ENCODE measurements around the gene ZNF91. TPM values are rescaled to one million over a fixed set of nuclear protein-coding genes. Genes with fewer than 3 reads are reported as not detected.
"Not testable (repeated sequence)": the region's sequence is repeated elsewhere in the genome, so short reads cannot be mapped to it uniquely, and the experiment has no call there.

ZNF91 gene
- total RNA-seq, 2 donors from 2014 or later = 55.5 to 63.0 TPM

DNA sequence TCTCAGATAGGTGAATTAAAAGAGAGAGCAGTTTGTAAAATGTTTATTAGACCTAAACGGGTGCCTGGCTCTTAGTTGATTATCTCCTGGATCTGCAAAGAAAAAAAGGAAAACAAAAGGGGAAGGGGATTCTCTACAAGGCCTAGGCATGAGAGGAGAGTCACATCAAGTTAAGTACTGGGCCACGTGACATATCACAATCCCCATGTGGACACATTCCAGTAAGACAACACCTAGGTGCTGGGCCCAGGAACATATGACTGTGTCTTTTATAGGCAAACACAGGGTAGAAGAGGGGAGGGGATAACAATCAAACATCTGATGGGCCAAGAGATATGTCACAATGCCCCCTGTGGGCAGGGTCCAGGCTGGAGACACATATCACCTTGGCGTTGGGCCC lies 4.2 kb upstream of the ZNF91 start:
- Histone ChIP-seq H3K9me3 (no peaks in the 10 kb centered on the region), H3K27ac (no peak overlapping the region), H3K4me1 (ENCODE audit: control insufficient read depth in 1 of 2, low read depth in 2 of 2) (peaks cover 4 to 5% of the 10 kb centered on the region in 2 donors), H3K4me3 (no peak overlapping the region), H3K36me3 (no peaks in the 10 kb centered on the region), H3K27me3 (replicated peaks; ENCODE audit: insufficient read depth) (no peaks in the 10 kb centered on the region)
- no peak for ATAC-seq (ENCODE audit: insufficient number of reproducible peaks, low FRiP score, low read depth)
- TF ChIP-seq, protein P1, sequence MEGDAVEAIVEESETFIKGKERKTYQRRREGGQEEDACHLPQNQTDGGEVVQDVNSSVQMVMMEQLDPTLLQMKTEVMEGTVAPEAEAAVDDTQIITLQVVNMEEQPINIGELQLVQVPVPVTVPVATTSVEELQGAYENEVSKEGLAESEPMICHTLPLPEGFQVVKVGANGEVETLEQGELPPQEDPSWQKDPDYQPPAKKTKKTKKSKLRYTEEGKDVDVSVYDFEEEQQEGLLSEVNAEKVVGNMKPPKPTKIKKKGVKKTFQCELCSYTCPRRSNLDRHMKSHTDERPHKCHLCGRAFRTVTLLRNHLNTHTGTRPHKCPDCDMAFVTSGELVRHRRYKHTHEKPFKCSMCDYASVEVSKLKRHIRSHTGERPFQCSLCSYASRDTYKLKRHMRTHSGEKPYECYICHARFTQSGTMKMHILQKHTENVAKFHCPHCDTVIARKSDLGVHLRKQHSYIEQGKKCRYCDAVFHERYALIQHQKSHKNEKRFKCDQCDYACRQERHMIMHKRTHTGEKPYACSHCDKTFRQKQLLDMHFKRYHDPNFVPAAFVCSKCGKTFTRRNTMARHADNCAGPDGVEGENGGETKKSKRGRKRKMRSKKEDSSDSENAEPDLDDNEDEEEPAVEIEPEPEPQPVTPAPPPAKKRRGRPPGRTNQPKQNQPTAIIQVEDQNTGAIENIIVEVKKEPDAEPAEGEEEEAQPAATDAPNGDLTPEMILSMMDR (IDR thresholded peaks at IDR 0.05) = no peak
- no peak for DNase-seq (ENCODE audit: low spot score)

DNA sequence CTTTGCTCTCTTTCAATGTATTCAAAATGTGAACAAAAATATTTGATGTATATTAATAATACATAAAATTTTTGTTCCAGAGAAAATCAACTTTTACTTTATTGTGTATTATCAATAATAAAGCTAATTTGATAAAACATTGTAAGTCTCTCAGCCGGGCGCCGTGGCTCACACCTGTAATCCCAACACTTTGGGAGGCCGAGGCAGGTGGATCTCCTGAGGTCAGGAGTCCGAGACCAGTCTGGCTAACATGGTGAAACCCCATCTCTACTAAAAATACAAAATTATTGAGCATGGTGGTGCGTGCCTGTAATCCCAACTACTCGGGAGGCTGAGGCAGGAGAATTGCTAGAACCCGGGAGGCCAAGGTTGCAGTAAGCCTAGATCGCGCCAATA lies 449 bp upstream of the ZNF91 start:
- not testable (repeated sequence) for ATAC-seq (ENCODE audit: insufficient number of reproducible peaks, low FRiP score, low read depth); H3K36me3 ChIP-seq; H3K9me3 ChIP-seq; DNase-seq (ENCODE audit: low spot score); H3K27me3 ChIP-seq (replicated peaks; ENCODE audit: insufficient read depth)
- Histone ChIP-seq H3K4me3 (peak overlapping the region; percentile 93), H3K27ac (peak overlapping the region; percentile 40 to 98), H3K4me1 (ENCODE audit: control insufficient read depth in 1 of 2, low read depth in 2 of 2) (peaks cover 31 to 34% of the 10 kb centered on the region in 2 donors)

DNA sequence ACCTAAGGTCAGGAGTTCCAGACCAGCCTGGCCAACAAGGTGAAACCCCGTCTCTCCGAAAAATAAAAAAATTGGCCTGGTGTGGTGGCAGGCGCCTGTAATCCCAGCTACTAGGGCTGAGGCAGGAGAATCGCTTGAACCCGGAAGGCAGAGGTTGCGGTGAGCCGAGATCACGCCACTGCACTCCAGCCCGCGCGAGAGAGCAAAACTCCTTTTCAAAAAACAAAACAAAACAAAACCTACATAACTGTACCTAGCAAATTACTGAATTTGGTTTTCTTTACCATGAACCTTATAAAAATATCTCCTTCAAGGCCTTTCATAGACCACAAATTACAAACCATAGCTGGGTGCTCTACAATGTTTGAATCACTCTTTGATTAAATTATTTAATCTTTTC lies 760 bp downstream of the ZNF91 start:
- ATAC-seq (ENCODE audit: insufficient number of reproducible peaks, low FRiP score, low read depth) (no peak), DNase-seq (ENCODE audit: low spot score) (no peak)
- TF ChIP-seq, protein P1 (IDR thresholded peaks at IDR 0.05) = no peak
- Histone ChIP-seq H3K36me3 (no peaks in the 10 kb centered on the region), H3K4me3 (peak overlapping the region; percentile 93), H3K4me1 (ENCODE audit: control insufficient read depth in 1 of 2, low read depth in 2 of 2) (peaks cover 31 to 34% of the 10 kb centered on the region in 2 donors), H3K9me3 (no peaks in the 10 kb centered on the region), H3K27ac (peak overlapping the region; percentile 93 to 98), H3K27me3 (replicated peaks; ENCODE audit: insufficient read depth) (no peaks in the 10 kb centered on the region)

DNA sequence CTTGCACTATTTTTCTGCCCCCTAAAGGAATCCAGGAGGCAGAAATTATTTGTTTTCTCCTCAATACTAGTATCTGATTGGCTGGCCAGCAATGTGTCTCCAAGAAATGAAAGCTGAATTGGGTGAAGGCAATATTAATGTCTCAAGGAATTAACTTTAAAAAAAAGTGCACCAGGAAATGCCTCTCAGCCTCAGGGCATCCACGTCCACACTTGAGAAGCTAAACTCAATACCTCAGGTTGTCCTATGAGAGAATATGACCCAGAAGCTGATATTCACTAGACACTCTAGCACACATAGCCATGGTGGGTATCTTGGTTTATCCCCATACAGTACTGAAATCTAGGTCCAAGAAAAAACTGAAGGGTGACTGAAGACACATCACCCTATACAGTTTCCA lies 2.1 kb downstream of the ZNF91 start:
- no peak for DNase-seq (ENCODE audit: low spot score)
- H3K36me3 ChIP-seq = peaks cover 5% of the 10 kb centered on the region
- TF ChIP-seq, protein P1 (IDR thresholded peaks at IDR 0.05) = no peak
- H3K4me3 ChIP-seq = peak overlapping the region; percentile 93
- H3K4me1 ChIP-seq (ENCODE audit: control insufficient read depth in 1 of 2, low read depth in 2 of 2) = peaks cover 31 to 34% of the 10 kb centered on the region in 2 donors
- H3K27me3 ChIP-seq (replicated peaks; ENCODE audit: insufficient read depth) = no peaks in the 10 kb centered on the region
- ATAC-seq (ENCODE audit: insufficient number of reproducible peaks, low FRiP score, low read depth) = no peak
- H3K9me3 ChIP-seq = no peaks in the 10 kb centered on the region
- no peak overlapping the region for H3K27ac ChIP-seq

DNA sequence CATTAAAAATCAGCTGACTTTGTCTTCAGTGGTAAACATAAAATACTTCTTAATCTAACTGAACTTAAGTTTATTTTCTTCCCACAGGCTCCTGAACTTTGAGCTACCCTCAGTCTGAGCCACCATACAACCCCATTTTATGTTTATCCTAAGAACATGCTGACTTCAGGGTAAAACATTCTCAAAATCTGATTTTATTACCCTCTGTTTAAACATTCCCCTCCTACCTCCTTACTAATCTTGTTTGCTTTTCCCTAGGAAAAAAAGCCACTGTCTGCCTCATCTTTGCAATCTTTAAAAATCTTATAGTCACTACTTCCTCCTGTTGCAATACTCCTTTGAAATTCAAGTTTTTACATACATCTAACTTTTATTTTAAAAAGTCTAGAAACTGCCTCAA lies 4.0 kb downstream of the ZNF91 start:
- Histone ChIP-seq H3K4me1 (ENCODE audit: control insufficient read depth in 1 of 2, low read depth in 2 of 2) (peaks cover 31 to 34% of the 10 kb centered on the region in 2 donors), H3K36me3 (peaks cover 18% of the 10 kb centered on the region), H3K27me3 (replicated peaks; ENCODE audit: insufficient read depth) (no peaks in the 10 kb centered on the region), H3K9me3 (peaks cover 4% of the 10 kb centered on the region), H3K27ac (no peak overlapping the region), H3K4me3 (no peak overlapping the region)
- ATAC-seq (ENCODE audit: insufficient number of reproducible peaks, low FRiP score, low read depth) (no peak), DNase-seq (ENCODE audit: low spot score) (no peak)
- TF ChIP-seq, protein P1 (IDR thresholded peaks at IDR 0.05) = no peak

DNA sequence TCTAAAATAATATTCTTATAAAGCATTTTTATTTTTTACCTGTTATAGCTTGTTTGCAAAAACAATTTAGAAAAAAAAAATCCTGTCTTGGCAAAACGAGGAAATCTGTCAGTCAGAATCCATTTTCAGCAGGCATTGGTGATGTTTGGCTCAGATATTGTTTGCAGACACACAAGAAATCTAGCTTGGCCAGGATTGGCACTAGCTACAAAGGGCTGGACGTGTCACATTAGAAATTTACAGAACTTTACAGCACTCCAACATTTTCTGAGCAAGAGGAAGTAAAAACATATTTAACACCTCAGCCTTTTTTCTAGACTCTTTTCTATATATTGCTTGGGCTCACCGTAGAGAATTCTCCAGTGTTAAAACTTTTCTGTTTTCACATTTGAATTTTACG lies 9.9 kb downstream of the ZNF91 start:
- peaks cover 48% of the 10 kb centered on the region for H3K9me3 ChIP-seq
- H3K36me3 ChIP-seq = peaks cover 44% of the 10 kb centered on the region
- H3K4me3 ChIP-seq = no peak overlapping the region
- TF ChIP-seq, protein P1 (IDR thresholded peaks at IDR 0.05) = no peak
- H3K4me1 ChIP-seq (ENCODE audit: control insufficient read depth in 1 of 2, low read depth in 2 of 2) = no peaks in the 10 kb centered on the region
- no peaks in the 10 kb centered on the region for H3K27me3 ChIP-seq (replicated peaks; ENCODE audit: insufficient read depth)
- ATAC-seq (ENCODE audit: insufficient number of reproducible peaks, low FRiP score, low read depth) = no peak
- H3K27ac ChIP-seq = no peak overlapping the region
- DNase-seq (ENCODE audit: low spot score) = no peak
